ENCODE measurements around the gene SLFN14.

GRCh38 chr17:35607239-35607847, 46.7 kb upstream of the SLFN14 start:
- TF ChIP-seq CTCF (IDR thresholded peaks at IDR 0.05; ENCODE audit: borderline replicate concordance, extremely low read depth, low read length, poor library complexity, severe bottlenecking) (no peak), EZH2 (IDR thresholded peaks at IDR 0.05; ENCODE audit: borderline replicate concordance, low read depth, low read length, severe bottlenecking) (no peak)
